Panc1 (cell line): ENCODE results near the gene NUBP2.

ENCODE experiments used
- CTCF ChIP-seq: fragments of 450-650 bp; IDR thresholded peaks from 2 replicates; pipeline ENCODE4 v1.5.1; 2017; ENCODE audit warnings: mild to moderate bottlenecking
- POLR2AphosphoS5 ChIP-seq: IDR thresholded peaks from 2 replicates; pipeline ENCODE4 v1.6.1; 2012; ENCODE audit warnings: mild to moderate bottlenecking, low read depth, low read length, moderate library complexity
- REST ChIP-seq, 2 experiments: IDR thresholded peaks; 2 replicates each; pipeline ENCODE4 v1.6.1; 2011 to 2012; ENCODE audit warnings: low read depth in 2 of 2, control low read depth in 1 of 2, low read length in 1 of 2, mild to moderate bottlenecking in 1 of 2, moderate library complexity in 1 of 2; ENCODE audit not compliant: insufficient read depth in 1 of 2
- SIN3A ChIP-seq: IDR thresholded peaks from 2 replicates; pipeline ENCODE4 v1.6.1; 2012; ENCODE audit warnings: low read depth, mild to moderate bottlenecking, low read length, moderate library complexity, borderline replicate concordance; ENCODE audit not compliant: insufficient read depth

GRCh38 chr16:1800701-1801100 is 17.9 kb downstream of the NUBP2 start:
- TF ChIP-seq CTCF (no peak), REST (IDR thresholded peaks at IDR 0.05; ENCODE audit: insufficient read depth in 1 of 2, low read depth in 2 of 2, low read length in 1 of 2) (no peak), POLR2AphosphoS5 (no peak), SIN3A (no peak)
